Measurements from ENCODE around the gene CCHCR1. TPM values are rescaled to one million over a fixed set of nuclear protein-coding genes. Genes with fewer than 3 reads are reported as not detected.

CCHCR1 gene
- total and polyA plus RNA-seq, 2 experiments from 2014 or later, result 19.8 to 46.7 TPM

DNA sequence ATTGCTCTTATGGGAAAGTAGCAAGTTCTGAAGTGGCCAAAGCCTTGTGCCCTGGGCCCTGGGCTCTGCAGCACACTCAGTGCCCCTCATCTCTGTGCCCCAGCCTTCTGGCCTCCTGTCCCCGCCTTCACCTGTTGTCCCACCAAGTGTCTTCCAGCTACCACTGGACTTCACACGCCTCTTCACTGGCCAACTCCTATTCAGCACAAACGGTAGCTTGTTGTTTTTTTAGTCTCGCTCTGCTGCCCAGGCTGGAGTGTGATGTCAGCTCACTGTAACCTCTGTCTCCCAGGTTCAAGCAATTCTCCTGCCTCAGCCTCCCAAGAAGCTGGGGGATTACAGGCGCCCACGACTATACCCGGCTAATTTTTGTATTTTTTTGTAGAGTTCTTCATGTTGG is 4.8 kb downstream of the CCHCR1 start:
- Histone ChIP-seq H4K20me1 (replicated peaks; ENCODE audit: insufficient read depth) (no peaks in the 10 kb centered on the region), H3K27ac (ENCODE audit: low read depth) (no peak overlapping the region), H3K4me2 (no peak overlapping the region), H3K4me1 (ENCODE audit: insufficient read depth) (peaks cover 10% of the 10 kb centered on the region), H3F3A (replicated peaks; ENCODE audit: low read depth) (no peaks in the 10 kb centered on the region), H3K4me3 (no peak overlapping the region), H3K79me2 (replicated peaks; ENCODE audit: insufficient read depth) (0 out of 2 replicates have a peak, but pooled peaks cover 3% of the 10 kb centered on the region), H3K36me3 (ENCODE audit: insufficient read depth) (peaks cover 2% of the 10 kb centered on the region; the same call in 1 of the 2 replicates), H2AFZ (no peak overlapping the region), H3K27me3 (ENCODE audit: insufficient read depth) (no peaks in the 10 kb centered on the region), H3K9me2 (ENCODE audit: insufficient read depth) (no peaks in the 10 kb centered on the region)
- Mint-ChIP-seq H3K36me3 (ENCODE audit: low read depth) (peaks cover 65% of the 10 kb centered on the region), H3K4me1 (peaks cover 17% of the 10 kb centered on the region), H3K27ac (no peak overlapping the region), H3K4me3 (no peak overlapping the region), H3K9me3 (no peaks in the 10 kb centered on the region), H3K27me3 (ENCODE audit: insufficient read depth, low read depth, poor library complexity) (peaks cover 11% of the 10 kb centered on the region)
- TF ChIP-seq CREB1 (CRISPR knock-in tag; IDR thresholded peaks at IDR 0.05; ENCODE audit: low read depth), result no peak
- no peak for TF ChIP-seq JUNB (IDR thresholded peaks at IDR 0.05; ENCODE audit: unreplicated experiment)
- no peak for TF ChIP-seq ZNF114 (CRISPR knock-in tag; IDR thresholded peaks at IDR 0.05)
- TF ChIP-seq ZNF331 (CRISPR knock-in tag; IDR thresholded peaks at IDR 0.05; ENCODE audit: low read depth), result no peak
- no peak for TF ChIP-seq EZH2 (IDR thresholded peaks at IDR 0.05; ENCODE audit: low read depth, unreplicated experiment)
- TF ChIP-seq, protein P1, sequence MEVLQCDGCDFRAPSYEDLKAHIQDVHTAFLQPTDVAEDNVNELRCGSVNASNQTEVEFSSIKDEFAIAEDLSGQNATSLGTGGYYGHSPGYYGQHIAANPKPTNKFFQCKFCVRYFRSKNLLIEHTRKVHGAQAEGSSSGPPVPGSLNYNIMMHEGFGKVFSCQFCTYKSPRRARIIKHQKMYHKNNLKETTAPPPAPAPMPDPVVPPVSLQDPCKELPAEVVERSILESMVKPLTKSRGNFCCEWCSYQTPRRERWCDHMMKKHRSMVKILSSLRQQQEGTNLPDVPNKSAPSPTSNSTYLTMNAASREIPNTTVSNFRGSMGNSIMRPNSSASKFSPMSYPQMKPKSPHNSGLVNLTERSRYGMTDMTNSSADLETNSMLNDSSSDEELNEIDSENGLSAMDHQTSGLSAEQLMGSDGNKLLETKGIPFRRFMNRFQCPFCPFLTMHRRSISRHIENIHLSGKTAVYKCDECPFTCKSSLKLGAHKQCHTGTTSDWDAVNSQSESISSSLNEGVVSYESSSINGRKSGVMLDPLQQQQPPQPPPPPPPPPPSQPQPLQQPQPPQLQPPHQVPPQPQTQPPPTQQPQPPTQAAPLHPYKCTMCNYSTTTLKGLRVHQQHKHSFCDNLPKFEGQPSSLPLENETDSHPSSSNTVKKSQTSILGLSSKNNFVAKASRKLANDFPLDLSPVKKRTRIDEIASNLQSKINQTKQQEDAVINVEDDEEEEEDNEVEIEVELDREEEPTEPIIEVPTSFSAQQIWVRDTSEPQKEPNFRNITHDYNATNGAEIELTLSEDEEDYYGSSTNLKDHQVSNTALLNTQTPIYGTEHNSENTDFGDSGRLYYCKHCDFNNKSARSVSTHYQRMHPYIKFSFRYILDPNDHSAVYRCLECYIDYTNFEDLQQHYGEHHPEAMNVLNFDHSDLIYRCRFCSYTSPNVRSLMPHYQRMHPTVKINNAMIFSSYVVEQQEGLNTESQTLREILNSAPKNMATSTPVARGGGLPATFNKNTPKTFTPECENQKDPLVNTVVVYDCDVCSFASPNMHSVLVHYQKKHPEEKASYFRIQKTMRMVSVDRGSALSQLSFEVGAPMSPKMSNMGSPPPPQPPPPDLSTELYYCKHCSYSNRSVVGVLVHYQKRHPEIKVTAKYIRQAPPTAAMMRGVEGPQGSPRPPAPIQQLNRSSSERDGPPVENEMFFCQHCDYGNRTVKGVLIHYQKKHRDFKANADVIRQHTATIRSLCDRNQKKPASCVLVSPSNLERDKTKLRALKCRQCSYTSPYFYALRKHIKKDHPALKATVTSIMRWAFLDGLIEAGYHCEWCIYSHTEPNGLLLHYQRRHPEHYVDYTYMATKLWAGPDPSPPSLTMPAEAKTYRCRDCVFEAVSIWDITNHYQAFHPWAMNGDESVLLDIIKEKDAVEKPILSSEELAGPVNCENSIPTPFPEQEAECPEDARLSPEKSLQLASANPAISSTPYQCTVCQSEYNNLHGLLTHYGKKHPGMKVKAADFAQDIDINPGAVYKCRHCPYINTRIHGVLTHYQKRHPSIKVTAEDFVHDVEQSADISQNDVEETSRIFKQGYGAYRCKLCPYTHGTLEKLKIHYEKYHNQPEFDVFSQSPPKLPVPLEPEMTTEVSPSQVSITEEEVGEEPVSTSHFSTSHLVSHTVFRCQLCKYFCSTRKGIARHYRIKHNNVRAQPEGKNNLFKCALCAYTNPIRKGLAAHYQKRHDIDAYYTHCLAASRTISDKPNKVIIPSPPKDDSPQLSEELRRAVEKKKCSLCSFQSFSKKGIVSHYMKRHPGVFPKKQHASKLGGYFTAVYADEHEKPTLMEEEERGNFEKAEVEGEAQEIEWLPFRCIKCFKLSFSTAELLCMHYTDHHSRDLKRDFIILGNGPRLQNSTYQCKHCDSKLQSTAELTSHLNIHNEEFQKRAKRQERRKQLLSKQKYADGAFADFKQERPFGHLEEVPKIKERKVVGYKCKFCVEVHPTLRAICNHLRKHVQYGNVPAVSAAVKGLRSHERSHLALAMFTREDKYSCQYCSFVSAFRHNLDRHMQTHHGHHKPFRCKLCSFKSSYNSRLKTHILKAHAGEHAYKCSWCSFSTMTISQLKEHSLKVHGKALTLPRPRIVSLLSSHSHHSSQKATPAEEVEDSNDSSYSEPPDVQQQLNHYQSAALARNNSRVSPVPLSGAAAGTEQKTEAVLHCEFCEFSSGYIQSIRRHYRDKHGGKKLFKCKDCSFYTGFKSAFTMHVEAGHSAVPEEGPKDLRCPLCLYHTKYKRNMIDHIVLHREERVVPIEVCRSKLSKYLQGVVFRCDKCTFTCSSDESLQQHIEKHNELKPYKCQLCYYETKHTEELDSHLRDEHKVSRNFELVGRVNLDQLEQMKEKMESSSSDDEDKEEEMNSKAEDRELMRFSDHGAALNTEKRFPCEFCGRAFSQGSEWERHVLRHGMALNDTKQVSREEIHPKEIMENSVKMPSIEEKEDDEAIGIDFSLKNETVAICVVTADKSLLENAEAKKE (CRISPR knock-in tag; IDR thresholded peaks at IDR 0.05), result no peak
- TF ChIP-seq, protein P2, sequence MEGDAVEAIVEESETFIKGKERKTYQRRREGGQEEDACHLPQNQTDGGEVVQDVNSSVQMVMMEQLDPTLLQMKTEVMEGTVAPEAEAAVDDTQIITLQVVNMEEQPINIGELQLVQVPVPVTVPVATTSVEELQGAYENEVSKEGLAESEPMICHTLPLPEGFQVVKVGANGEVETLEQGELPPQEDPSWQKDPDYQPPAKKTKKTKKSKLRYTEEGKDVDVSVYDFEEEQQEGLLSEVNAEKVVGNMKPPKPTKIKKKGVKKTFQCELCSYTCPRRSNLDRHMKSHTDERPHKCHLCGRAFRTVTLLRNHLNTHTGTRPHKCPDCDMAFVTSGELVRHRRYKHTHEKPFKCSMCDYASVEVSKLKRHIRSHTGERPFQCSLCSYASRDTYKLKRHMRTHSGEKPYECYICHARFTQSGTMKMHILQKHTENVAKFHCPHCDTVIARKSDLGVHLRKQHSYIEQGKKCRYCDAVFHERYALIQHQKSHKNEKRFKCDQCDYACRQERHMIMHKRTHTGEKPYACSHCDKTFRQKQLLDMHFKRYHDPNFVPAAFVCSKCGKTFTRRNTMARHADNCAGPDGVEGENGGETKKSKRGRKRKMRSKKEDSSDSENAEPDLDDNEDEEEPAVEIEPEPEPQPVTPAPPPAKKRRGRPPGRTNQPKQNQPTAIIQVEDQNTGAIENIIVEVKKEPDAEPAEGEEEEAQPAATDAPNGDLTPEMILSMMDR (conservative IDR thresholded peaks at IDR 0.05; ENCODE audit: low read depth in 2 of 2), result no peak
- TF ChIP-seq, protein P3, sequence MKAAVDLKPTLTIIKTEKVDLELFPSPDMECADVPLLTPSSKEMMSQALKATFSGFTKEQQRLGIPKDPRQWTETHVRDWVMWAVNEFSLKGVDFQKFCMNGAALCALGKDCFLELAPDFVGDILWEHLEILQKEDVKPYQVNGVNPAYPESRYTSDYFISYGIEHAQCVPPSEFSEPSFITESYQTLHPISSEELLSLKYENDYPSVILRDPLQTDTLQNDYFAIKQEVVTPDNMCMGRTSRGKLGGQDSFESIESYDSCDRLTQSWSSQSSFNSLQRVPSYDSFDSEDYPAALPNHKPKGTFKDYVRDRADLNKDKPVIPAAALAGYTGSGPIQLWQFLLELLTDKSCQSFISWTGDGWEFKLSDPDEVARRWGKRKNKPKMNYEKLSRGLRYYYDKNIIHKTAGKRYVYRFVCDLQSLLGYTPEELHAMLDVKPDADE (IDR thresholded peaks at IDR 0.05), result no peak
- TF ChIP-seq STAT1 (IDR thresholded peaks at IDR 0.05; ENCODE audit: unreplicated experiment), result no peak
- no peak for TF ChIP-seq EZH2phosphoT487 (IDR thresholded peaks at IDR 0.05; ENCODE audit: unreplicated experiment)
- TF ChIP-seq POLR2AphosphoS5 (IDR thresholded peaks at IDR 0.05; ENCODE audit: low read depth), result no peak
- TF ChIP-seq NANOG (IDR thresholded peaks at IDR 0.05; ENCODE audit: borderline replicate concordance), result no peak
- TF ChIP-seq, protein P4, sequence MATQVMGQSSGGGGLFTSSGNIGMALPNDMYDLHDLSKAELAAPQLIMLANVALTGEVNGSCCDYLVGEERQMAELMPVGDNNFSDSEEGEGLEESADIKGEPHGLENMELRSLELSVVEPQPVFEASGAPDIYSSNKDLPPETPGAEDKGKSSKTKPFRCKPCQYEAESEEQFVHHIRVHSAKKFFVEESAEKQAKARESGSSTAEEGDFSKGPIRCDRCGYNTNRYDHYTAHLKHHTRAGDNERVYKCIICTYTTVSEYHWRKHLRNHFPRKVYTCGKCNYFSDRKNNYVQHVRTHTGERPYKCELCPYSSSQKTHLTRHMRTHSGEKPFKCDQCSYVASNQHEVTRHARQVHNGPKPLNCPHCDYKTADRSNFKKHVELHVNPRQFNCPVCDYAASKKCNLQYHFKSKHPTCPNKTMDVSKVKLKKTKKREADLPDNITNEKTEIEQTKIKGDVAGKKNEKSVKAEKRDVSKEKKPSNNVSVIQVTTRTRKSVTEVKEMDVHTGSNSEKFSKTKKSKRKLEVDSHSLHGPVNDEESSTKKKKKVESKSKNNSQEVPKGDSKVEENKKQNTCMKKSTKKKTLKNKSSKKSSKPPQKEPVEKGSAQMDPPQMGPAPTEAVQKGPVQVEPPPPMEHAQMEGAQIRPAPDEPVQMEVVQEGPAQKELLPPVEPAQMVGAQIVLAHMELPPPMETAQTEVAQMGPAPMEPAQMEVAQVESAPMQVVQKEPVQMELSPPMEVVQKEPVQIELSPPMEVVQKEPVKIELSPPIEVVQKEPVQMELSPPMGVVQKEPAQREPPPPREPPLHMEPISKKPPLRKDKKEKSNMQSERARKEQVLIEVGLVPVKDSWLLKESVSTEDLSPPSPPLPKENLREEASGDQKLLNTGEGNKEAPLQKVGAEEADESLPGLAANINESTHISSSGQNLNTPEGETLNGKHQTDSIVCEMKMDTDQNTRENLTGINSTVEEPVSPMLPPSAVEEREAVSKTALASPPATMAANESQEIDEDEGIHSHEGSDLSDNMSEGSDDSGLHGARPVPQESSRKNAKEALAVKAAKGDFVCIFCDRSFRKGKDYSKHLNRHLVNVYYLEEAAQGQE (IDR thresholded peaks at IDR 0.05; ENCODE audit: unreplicated experiment), result no peak
- no peak for DNase-seq (ENCODE audit: low spot score)
- no peak for ATAC-seq
